GM18873 (cell line): ENCODE results near the gene C2.
"Not testable (repeated sequence)": the region's sequence is repeated elsewhere in the genome, so short reads cannot be mapped to it uniquely, and the experiment has no call there.

Experiments
- ATAC-seq: cut with Tn5 transposase; IDR thresholded peaks from one replicate; pipeline ENCODE4 v1.9.1; 2021; ENCODE audit warnings: mild to moderate bottlenecking, moderate library complexity, moderate number of reproducible peaks; ENCODE audit not compliant: unreplicated experiment, low FRiP score

The C2 gene

GRCh38 chr6:31971993-31972708, 44.6 kb downstream of the C2 start, which contains the start of gene DXO:
DXO (minus strand) TSS chr6:31972138; CDS start chr6:31971675, 463 bp downstream.
- ATAC-seq, result peak; percentile 75

DNA sequence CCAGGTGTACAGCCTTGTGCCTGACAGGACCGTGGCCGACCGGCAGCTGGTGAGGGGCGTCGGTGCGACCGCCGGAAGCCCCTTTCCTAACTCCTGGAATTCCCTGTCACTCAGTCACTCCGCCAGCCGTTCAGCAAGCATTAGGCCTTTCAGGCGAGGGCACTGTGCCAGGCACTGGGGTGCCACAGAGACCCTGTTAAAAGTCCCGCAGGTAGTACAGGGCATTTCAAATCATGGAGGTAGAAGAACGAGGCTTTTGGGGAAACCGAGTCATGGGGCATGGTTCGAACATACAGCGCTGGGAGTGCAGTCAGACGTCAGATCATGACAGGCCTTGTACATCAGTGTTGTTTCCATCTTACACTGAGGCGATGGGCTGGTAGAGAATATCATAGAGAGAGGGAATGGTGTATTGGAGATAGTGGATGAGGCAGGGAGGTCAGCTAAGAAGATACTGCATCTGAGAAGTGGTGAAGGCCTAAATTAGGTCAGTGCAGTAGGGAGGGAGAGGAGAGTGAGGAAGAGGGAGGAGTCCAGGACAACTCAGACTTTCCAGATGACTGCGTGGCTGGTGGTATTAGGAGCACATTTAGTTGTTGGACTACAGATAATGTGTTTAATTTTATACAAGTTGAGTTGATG, 45.3 kb downstream of the C2 start:
- no peak for ATAC-seq

DNA sequence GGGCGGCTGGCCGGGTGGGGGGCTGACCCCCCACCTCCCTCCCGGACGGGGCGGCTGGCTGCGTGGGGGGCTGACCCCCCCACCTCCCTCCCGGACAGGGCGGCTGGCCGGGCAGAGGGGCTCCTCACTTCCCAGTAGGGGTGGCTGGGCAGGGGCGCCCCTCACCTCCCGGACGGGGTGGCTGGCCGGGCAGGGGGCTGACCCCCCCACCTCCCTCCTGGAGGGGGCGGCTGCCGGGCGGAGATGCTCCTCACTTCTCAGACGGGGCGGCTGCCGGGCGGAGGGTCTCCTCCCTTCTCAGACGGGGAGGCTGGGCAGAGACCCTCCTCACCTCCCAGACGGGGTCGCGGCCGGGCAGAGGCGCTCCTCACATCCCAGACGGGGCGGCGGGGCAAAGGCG, 48.5 kb downstream of the C2 start:
- not testable (repeated sequence) for ATAC-seq

DNA sequence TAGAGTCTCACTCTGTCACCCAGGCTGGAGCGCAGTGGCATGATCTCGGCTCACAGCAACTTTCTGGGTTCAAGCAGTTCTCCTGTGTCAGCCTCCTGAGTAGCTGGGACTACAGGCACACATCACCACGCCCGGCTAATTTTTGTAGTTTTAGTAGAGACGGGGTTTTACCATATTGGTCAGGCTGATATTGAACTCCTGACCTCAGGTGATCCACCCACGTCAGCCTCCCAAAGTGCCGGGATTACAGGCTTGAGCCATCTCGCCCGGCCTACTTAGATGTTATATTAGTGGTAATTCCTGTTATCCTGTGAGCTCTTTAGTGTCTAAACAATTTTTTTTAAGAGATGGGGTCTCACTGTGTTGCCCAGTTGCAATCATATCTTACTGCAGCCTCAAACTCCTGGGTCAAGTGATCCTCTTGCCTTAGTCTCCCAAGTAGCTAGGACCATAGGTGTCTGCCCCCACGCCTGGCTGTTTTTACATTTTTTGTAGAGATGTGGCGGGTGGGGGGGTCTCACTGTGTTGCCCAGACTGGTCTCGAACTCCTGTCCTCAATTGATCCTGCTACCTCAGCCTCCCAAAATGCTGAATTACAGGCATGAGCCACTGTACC, 50.4 kb downstream of the C2 start:
- ATAC-seq, result no peak

DNA sequence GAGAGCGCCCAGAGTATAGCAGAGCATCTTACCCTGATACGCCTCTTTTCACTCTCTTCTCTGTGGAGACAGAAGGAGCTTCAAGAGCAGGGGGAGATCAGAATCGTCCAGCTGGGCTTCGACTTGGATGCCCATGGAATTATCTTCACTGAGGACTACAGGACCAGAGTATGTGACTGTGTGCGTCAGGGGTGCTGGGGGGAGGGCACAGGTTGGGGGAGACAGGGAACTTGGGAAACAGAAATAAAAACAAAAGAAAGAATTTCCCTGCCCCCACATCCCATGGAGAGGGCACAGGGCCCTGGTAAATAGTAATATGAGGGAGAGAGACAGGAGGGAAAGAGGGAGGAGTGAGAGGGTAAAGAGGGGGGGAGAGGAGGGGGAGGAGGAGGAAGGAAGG, 51.3 kb downstream of the C2 start:
- ATAC-seq, result no peak

GRCh38 chr6:31979238-31979898, 51.9 kb downstream of the C2 start:
- no peak for ATAC-seq

DNA sequence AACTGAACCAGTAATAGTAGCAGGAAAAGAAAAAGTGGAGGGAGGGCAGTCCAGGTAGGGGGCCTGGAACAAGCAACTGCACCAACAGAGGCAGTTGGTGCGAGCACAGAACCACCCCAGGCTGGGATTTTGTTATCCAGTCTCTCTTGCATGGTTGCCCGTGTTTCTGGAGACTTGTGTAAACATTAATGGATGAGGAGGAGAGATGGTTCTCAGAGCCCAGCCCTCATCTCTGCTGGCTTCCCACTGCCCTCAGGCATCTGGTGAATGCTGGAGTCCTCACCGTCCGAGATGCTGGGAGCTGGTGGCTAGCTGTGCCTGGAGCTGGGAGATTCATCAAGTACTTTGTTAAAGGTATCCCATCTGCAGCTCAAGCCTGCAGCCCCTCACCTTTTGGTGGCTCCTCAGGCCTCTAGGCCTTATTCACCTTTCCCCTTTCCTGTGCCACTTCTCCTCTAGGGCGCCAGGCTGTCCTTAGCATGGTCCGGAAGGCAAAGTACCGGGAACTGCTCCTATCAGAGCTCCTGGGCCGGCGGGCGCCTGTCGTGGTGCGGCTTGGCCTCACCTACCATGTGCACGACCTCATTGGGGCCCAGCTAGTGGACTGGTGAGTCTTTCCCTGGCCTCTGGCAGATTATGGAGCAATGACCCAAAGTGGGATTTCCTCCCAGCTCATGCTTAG, 52.8 kb downstream of the C2 start:
- not testable (repeated sequence) for ATAC-seq

GRCh38 chr6:31980998-31981397, 53.5 kb downstream of the C2 start:
- ATAC-seq, result not testable (repeated sequence)

GRCh38 chr6:31981744-31982143, 54.2 kb downstream of the C2 start, which contains the start of gene C4A:
C4A (plus strand) TSS chr6:31982057; CDS start chr6:31982108, 51 bp downstream.
- ATAC-seq, result not testable (repeated sequence)

DNA sequence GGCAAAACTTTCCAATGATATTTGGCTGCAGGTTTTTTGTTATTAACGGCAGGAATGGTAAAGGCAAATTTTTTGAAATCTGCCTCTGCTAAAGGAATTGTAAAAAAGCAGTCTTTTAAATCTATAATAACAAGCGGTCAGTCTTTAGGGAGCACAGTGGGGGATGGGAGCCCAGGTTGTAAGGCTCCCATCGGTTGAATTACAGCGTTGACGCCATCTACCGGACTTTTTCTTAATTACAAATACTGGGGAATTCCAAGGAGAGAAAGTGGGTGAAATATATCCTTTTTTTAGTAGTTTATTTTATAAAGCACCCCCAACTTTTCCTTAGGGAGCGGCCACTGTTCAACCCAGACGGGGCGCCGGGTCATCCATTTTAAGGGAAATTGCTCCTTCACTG, 61.8 kb downstream of the C2 start:
- not testable (repeated sequence) for ATAC-seq

DNA sequence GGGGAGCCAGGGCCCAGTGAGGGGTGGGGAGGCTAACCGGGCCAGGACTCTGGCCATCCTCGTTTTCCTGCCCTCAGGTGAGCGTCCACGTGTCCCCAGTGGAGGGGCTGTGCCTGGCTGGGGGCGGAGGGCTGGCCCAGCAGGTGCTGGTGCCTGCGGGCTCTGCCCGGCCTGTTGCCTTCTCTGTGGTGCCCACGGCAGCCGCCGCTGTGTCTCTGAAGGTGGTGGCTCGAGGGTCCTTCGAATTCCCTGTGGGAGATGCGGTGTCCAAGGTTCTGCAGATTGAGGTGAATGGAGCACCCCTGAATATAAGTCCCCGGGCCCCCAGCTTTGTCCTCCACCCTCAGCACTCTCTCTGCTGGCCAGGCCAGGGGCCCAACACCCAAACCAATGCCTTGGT, 66.9 kb downstream of the C2 start:
- not testable (repeated sequence) for ATAC-seq
